HG03175 (cell line): ENCODE results near the gene TOX3.

Source experiments
- ATAC-seq: cut with Tn5 transposase; IDR thresholded peaks from one replicate; pipeline ENCODE4 v1.9.1; 2021; ENCODE audit warnings: mild to moderate bottlenecking, moderate library complexity; ENCODE audit not compliant: unreplicated experiment

The TOX3 gene

GRCh38 chr16:52547004-52547833 lies at the start of gene TOX3:
TSS of gene TOX3 (minus strand) at chr16:52547143. CDS start at chr16:52546723, 420 bp downstream.
- ATAC-seq = no peak

GRCh38 chr16:52592778-52593177 lies 45.8 kb upstream of the TOX3 start:
- ATAC-seq = no peak

- ATAC-seq = no peak
Observed at GRCh38 chr16:52591934-52592592, 45.1 kb upstream of the TOX3 start.

GRCh38 chr16:52591471-52591870 lies 44.5 kb upstream of the TOX3 start:
- no peak for ATAC-seq

- no peak for ATAC-seq
Observed at GRCh38 chr16:52586159-52586558, 39.2 kb upstream of the TOX3 start.

GRCh38 chr16:52584354-52585320 lies 37.7 kb upstream of the TOX3 start:
- ATAC-seq = no peak

GRCh38 chr16:52581530-52581929 lies 34.6 kb upstream of the TOX3 start:
- no peak for ATAC-seq

- no peak for ATAC-seq
Observed at GRCh38 chr16:52580488-52580887, 33.5 kb upstream of the TOX3 start.

- no peak for ATAC-seq
Observed at GRCh38 chr16:52578829-52579498, 32.0 kb upstream of the TOX3 start.

GRCh38 chr16:52578007-52578828 lies 31.3 kb upstream of the TOX3 start:
- no peak for ATAC-seq

- no peak for ATAC-seq
Observed at GRCh38 chr16:52577130-52577706, 30.3 kb upstream of the TOX3 start.

GRCh38 chr16:52573365-52574299 lies 26.7 kb upstream of the TOX3 start:
- no peak for ATAC-seq

- ATAC-seq = no peak
Observed at GRCh38 chr16:52572656-52573055, 25.7 kb upstream of the TOX3 start.

GRCh38 chr16:52570495-52571091 lies 23.6 kb upstream of the TOX3 start:
- ATAC-seq = no peak

GRCh38 chr16:52569701-52570100 lies 22.8 kb upstream of the TOX3 start:
- no peak for ATAC-seq

GRCh38 chr16:52568983-52569690 lies 22.2 kb upstream of the TOX3 start:
- ATAC-seq = no peak

- ATAC-seq = no peak
Observed at GRCh38 chr16:52568495-52568894, 21.6 kb upstream of the TOX3 start.
